NCI-H526 (cell line): Measurements from ENCODE around the gene MT1X.

ENCODE experiments used
- DNase-seq, 2 experiments: peaks; one replicate each; lab custom pipeline; 2025; lab: John Stamatoyannopoulos, UW

The MT1X gene

GRCh38 chr16:56679078-56679730, 3.1 kb upstream of the MT1X start:
- no peak for DNase-seq

GRCh38 chr16:56679818-56680217, 2.5 kb upstream of the MT1X start:
- no peak for DNase-seq

GRCh38 chr16:56682703-56683397, 580 bp downstream of the MT1X start:
- DNase-seq: peak in 1 of 2 experiments; percentile 20

GRCh38 chr16:56683424-56684172, 1.3 kb downstream of the MT1X start:
- DNase-seq: no peak

GRCh38 chr16:56684256-56684925, 2.1 kb downstream of the MT1X start:
- DNase-seq: no peak

GRCh38 chr16:56684926-56685590, 2.8 kb downstream of the MT1X start:
- no peak for DNase-seq

- DNase-seq: no peak
Measured at GRCh38 chr16:56686758-56687157, 4.5 kb downstream of the MT1X start.

GRCh38 chr16:56688762-56689161, 6.5 kb downstream of the MT1X start:
- no peak for DNase-seq

GRCh38 chr16:56689171-56689570, 6.9 kb downstream of the MT1X start:
- no peak for DNase-seq

GRCh38 chr16:56690420-56691122, 8.3 kb downstream of the MT1X start:
- no peak for DNase-seq

- no peak for DNase-seq
Measured at GRCh38 chr16:56691885-56692284, 9.6 kb downstream of the MT1X start.

GRCh38 chr16:56695246-56695645, 13.0 kb downstream of the MT1X start:
- no peak for DNase-seq

- no peak for DNase-seq
Measured at GRCh38 chr16:56697456-56698155, 15.3 kb downstream of the MT1X start.

GRCh38 chr16:56700195-56700594, 17.9 kb downstream of the MT1X start:
- DNase-seq: no peak

- DNase-seq: no peak
Measured at GRCh38 chr16:56700631-56701030, 18.4 kb downstream of the MT1X start.

GRCh38 chr16:56701534-56701933, 19.3 kb downstream of the MT1X start:
- no peak for DNase-seq

- DNase-seq: no peak
Measured at GRCh38 chr16:56702836-56703235, 20.6 kb downstream of the MT1X start.

- DNase-seq: no peak
Measured at GRCh38 chr16:56708525-56709442, 26.5 kb downstream of the MT1X start.

- no peak for DNase-seq
Measured at GRCh38 chr16:56709443-56710040, 27.3 kb downstream of the MT1X start.
